B cell (primary cell): Measurements from ENCODE around the gene RIN3.

Experiments
- EZH2 ChIP-seq: IDR thresholded peaks from 2 replicates; pipeline ENCODE4 v1.6.1; 2012; ENCODE audit warnings: borderline replicate concordance, low read depth, mild to moderate bottlenecking, moderate library complexity, low read length; ENCODE audit not compliant: insufficient read depth, poor library complexity, severe bottlenecking
- TF ChIP-seq, protein P1 (sequence below): fragments of 200-600 bp; IDR thresholded peaks from one replicate; pipeline ENCODE4 v1.8.0; 2022; ENCODE audit warnings: antibody characterized with exemption, mild to moderate bottlenecking

DNA sequence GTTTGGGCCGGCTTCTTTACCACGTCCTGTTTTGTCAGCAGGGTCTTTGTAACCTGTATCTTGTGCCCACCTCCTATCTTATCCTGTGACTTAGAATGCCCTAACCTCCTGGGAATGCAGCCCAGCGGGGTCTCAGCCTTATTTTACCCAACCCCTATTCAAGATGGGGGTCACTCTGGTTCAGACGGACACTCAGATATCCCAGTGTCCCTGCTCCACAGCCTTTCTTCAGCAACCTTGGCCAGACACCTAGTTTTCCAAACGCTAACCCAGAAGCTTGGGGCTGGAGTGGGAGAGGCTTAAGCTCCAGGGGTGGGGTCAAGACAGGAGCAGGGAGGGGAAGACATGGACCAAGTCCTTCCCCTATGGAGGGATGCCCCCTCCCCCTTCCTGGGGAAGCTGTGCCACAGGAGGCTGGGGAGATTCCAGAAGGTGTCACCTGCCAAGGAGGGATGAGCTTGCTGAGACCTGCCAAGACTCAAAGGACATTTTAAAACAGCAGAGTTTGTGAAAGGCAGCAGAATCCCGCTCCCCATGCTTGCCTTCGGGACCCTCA, 62.2 kb downstream of the RIN3 start:
- TF ChIP-seq EZH2, result no peak
- TF ChIP-seq, protein P1, sequence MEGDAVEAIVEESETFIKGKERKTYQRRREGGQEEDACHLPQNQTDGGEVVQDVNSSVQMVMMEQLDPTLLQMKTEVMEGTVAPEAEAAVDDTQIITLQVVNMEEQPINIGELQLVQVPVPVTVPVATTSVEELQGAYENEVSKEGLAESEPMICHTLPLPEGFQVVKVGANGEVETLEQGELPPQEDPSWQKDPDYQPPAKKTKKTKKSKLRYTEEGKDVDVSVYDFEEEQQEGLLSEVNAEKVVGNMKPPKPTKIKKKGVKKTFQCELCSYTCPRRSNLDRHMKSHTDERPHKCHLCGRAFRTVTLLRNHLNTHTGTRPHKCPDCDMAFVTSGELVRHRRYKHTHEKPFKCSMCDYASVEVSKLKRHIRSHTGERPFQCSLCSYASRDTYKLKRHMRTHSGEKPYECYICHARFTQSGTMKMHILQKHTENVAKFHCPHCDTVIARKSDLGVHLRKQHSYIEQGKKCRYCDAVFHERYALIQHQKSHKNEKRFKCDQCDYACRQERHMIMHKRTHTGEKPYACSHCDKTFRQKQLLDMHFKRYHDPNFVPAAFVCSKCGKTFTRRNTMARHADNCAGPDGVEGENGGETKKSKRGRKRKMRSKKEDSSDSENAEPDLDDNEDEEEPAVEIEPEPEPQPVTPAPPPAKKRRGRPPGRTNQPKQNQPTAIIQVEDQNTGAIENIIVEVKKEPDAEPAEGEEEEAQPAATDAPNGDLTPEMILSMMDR, result no peak
